ENCODE data around the gene ZDHHC24. TPM values are rescaled to one million over a fixed set of nuclear protein-coding genes. Genes with fewer than 3 reads are reported as not detected.
A peak's percentile ranks its signal among the peaks of the same experiment; 100 is the strongest.

Gene ZDHHC24
- total RNA-seq, 2 donors from 2014 or later: 7.9 to 8.2 TPM

- DNase-seq: peak; percentile 60
- ATAC-seq: peak; percentile 39 to 46
- intact Hi-C loops (cut with DNase I): no loop called here
Measured at GRCh38 chr11:66479394-66480116, 66.3 kb downstream of the ZDHHC24 start.

GRCh38 chr11:66478729-66479393 lies 67.0 kb downstream of the ZDHHC24 start:
- no peak for DNase-seq
- no peak for ATAC-seq
- intact Hi-C loops (cut with DNase I): no loop called here

- DNase-seq: no peak
- no peak for ATAC-seq
- intact Hi-C loops (cut with DNase I): no loop called here
Measured at GRCh38 chr11:66477263-66478201, 68.3 kb downstream of the ZDHHC24 start.

- intact Hi-C loops (cut with DNase I): no loop called here
- DNase-seq: no peak
- ATAC-seq: no peak
Measured at GRCh38 chr11:66476841-66477251, 69.0 kb downstream of the ZDHHC24 start.

- ATAC-seq (no peak), DNase-seq (no peak)
- intact Hi-C loops (cut with DNase I): no loop called here
Measured at GRCh38 chr11:66476173-66476840, 69.5 kb downstream of the ZDHHC24 start.

GRCh38 chr11:66475349-66476172 lies 70.3 kb downstream of the ZDHHC24 start:
- intact Hi-C loops (cut with DNase I): no loop called here

GRCh38 chr11:66473608-66474515 lies 72.0 kb downstream of the ZDHHC24 start:
- DNase-seq (no peak), ATAC-seq (no peak)
- intact Hi-C loops (cut with DNase I): no loop called here

More at GRCh38 chr11:66475349-66476172, 70.3 kb downstream of the ZDHHC24 start:
- no peak for DNase-seq
- no peak for ATAC-seq

- no peak for DNase-seq
- intact Hi-C loops (cut with DNase I): no loop called here
- ATAC-seq: no peak
Measured at GRCh38 chr11:66473167-66473566, 72.7 kb downstream of the ZDHHC24 start.

- ATAC-seq (no peak), DNase-seq (no peak)
- intact Hi-C loops (cut with DNase I): no loop called here
Measured at GRCh38 chr11:66472054-66472453, 73.8 kb downstream of the ZDHHC24 start.

- intact Hi-C loops (cut with DNase I): no loop called here
- ATAC-seq (no peak), DNase-seq (no peak)
Measured at GRCh38 chr11:66471142-66471541, 74.7 kb downstream of the ZDHHC24 start.

Other genes with a start within 250 kb of the ZDHHC24 start
- 10 to 100 TPM; 43.8 to 54.3 TPM for gene CD248, start 229.0 kb downstream of the ZDHHC24 start, total RNA-seq
- 1 to 10 TPM; 2.2 to 4.6 TPM for gene RIN1, start 209.6 kb downstream of the ZDHHC24 start, total RNA-seq
- 10 to 100 TPM; 14.9 to 19.3 TPM for gene BRMS1, start 200.9 kb downstream of the ZDHHC24 start, total RNA-seq
- gene B4GAT1, start 198.4 kb downstream of the ZDHHC24 start, total RNA-seq: 10 to 100 TPM; 37.9 to 41.1 TPM
- 10 to 100 TPM; 15.1 to 16.6 TPM for gene SLC29A2, start 174.3 kb downstream of the ZDHHC24 start, total RNA-seq
- under 1 TPM; 0.18 to 0.68 TPM for gene NPAS4, start 125.0 kb downstream of the ZDHHC24 start, total RNA-seq
- 10 to 100 TPM; 43.1 to 47.0 TPM for gene MRPL11, start 107.2 kb downstream of the ZDHHC24 start, total RNA-seq
- 10 to 100 TPM in 1 of 2 donors, 1 to 10 TPM in 1; 9.1 to 11.0 TPM for gene PELI3, start 79.1 kb downstream of the ZDHHC24 start, total RNA-seq
- gene DPP3, start 65.6 kb downstream of the ZDHHC24 start, total RNA-seq: 10 to 100 TPM; 18.5 TPM
- gene BBS1, start 35.4 kb downstream of the ZDHHC24 start, total RNA-seq: 10 to 100 TPM; 18.7 to 18.9 TPM
- under 1 TPM; 0.10 to 0.15 TPM for gene ACTN3, start 855 bp upstream of the ZDHHC24 start, total RNA-seq
- 10 to 100 TPM; 51.0 to 71.9 TPM for gene CTSF, start 22.6 kb upstream of the ZDHHC24 start, total RNA-seq
- under 1 TPM; 0.18 to 0.39 TPM for gene CCDC87, start 47.0 kb upstream of the ZDHHC24 start, total RNA-seq
- 10 to 100 TPM; 28.3 to 28.6 TPM for gene CCS, start 47.1 kb upstream of the ZDHHC24 start, total RNA-seq
- 10 to 100 TPM; 31.2 to 35.2 TPM for gene RBM14, start 70.6 kb upstream of the ZDHHC24 start, total RNA-seq
- 10 to 100 TPM; 63.6 to 76.7 TPM for gene RBM4, start 92.7 kb upstream of the ZDHHC24 start, total RNA-seq
- 10 to 100 TPM in 1 of 2 donors, 1 to 10 TPM in 1; 8.0 to 13.8 TPM for gene RBM4B, start 131.8 kb upstream of the ZDHHC24 start, total RNA-seq
- gene SPTBN2, start 183.2 kb upstream of the ZDHHC24 start, total RNA-seq: 1 to 10 TPM; 3.2 to 3.8 TPM

All from left cardiac atrium (tissue), 4 donors.